NCI-H226 (cell line): ENCODE data around the gene IMPG1.
"Not testable (repeated sequence)": the region's sequence is repeated elsewhere in the genome, so short reads cannot be mapped to it uniquely, and the experiment has no call there.

Experiments used
- DNase-seq: peaks from one replicate; pipeline ENCODE4 v3.0.0-alpha.2; 2015

IMPG1 gene

GRCh38 chr6:75947935-75948334 is 124.5 kb downstream of the IMPG1 start:
- no peak for DNase-seq

- DNase-seq = no peak
Measured at GRCh38 chr6:75946146-75946831, 126.2 kb downstream of the IMPG1 start.

- DNase-seq = no peak
Measured at GRCh38 chr6:75943381-75943780, 129.1 kb downstream of the IMPG1 start.

DNA sequence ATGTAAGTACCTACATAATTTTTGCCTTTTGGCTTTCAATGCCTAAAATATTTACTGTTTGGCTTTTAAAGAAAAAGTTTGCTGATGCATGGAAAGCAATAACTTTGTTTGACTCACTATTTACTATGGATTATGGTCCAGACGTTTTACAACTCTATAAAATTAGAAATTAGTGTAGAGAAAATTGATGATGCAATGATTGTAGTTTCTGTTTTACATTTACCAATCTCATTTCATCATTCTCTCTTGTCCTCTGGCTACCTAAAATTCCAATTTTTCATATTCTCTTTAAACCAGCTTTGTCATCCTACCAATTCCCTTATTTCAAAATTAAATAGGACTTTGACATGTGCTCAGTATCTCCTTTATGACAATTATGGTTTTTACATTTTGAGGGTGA is 131.0 kb downstream of the IMPG1 start:
- DNase-seq = no peak

- DNase-seq = no peak
Measured at GRCh38 chr6:75940564-75940963, 131.9 kb downstream of the IMPG1 start.

- DNase-seq = no peak
Measured at GRCh38 chr6:75937846-75938245, 134.6 kb downstream of the IMPG1 start.

- no peak for DNase-seq
Measured at GRCh38 chr6:75936682-75937081, 135.8 kb downstream of the IMPG1 start.

DNA sequence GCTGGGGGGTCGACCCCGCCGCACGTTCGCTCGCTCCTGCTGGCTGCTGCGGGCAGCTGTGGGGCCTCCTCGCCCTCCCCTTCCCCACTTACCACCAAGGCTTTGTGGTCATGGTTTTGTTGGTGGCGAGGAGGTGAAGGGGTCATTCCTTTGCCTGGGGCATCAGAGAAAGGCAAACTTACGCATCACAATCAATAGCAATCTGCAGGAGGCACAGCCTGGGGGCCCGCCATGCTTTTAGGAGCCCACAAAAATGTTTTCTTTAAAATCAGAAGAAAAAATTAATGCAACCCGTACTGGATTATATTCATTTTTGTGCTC is 137.0 kb downstream of the IMPG1 start:
- no peak for DNase-seq

DNA sequence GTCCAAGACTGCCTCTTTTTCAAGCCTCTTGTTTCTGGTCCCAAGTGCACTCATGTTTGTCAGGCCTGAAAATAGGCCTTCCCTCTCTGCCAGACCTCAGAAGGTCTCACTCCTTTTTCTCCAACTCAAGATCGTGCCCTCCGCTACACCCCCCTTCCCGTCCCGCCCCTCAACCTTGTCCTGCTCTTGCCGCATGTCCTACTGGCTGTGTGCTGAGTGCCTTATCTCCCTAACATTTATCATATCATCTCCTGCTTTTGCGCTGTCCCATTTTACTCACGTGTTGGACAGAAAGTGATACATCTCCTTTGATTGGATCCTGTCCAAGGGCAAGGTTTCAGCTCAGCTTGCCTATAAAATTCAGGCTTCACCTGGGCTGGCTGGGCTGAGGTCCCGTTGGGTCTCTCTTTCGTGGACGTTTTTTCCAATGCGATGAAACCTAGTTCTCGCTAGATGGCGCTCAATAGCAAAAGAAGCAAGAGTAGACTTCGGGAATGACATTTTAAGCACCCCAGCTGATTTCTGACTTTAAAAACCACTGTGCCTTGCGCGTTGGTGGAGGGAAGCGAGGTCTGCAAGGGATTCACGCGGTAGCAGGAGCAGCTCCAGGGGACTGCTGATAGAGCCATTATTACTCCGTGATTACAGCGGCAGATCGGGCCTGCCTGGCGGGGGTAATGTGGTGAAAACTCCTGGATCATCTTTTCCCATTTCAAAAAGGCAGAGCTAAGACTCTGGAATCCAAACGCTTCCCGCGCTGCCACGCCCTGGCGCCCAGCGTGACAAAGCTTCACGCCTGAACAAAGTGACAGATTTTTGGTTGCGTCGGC is 137.6 kb downstream of the IMPG1 start:
- peak; percentile 33 for DNase-seq

DNA sequence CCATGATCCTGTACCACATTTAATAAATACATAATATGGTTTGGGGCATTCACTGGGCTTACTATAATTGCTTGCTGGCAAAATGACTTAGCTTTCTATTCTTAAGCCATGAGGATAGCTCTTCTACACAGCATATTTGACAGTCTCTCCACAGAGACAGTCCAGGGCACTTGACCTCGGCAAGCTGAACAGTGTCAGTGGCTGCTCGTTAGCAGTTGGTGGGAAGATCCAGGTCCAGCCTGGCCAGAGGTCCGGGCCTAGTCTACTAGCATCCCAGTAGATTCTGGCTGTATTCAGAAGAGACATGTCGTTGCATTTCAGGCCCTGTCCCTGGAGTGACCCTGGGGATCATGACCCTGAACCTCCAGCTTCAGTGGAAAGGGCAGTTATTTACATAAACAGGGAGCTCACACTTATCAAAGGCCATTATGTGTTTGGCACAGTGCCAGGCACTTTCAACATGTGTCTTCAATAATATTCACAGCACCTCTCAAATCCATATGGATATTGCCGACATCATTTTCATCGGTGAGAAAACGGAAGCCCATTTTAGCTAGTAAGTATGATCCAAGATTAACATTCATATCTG is 139.0 kb downstream of the IMPG1 start:
- no peak for DNase-seq

- no peak for DNase-seq
Measured at GRCh38 chr6:75932067-75932466, 140.4 kb downstream of the IMPG1 start.

DNA sequence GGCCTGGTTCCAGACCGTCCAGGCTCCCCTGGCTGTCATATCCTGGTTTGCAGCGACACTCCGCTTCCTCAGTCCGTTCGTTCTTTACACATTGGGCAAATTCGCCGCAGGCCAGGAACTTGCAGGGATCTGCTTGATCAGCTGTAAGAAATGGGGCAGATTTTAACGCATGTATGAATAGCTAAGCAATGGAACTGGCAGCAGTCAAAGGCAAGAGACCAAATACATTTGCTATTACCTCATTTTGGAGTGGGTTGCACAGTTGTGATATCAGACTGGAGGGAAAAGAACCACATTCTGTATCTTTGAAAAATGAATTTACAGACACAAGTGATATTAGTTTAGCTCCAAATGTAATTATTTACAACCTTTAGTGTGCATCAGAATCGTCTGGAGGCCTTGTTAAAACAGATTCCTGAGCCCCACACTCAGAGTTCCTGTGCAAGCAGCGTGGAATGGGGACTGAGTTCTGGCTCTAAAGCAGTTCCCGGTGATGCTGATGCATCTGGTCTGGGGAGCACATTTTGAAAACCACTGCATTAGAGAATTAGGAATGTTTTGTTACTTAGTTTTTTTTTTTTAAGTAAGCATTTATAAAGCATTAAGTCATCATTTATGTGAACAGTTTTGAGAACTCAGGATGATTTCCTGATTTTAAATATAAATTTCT is 141.3 kb downstream of the IMPG1 start:
- no peak for DNase-seq

DNA sequence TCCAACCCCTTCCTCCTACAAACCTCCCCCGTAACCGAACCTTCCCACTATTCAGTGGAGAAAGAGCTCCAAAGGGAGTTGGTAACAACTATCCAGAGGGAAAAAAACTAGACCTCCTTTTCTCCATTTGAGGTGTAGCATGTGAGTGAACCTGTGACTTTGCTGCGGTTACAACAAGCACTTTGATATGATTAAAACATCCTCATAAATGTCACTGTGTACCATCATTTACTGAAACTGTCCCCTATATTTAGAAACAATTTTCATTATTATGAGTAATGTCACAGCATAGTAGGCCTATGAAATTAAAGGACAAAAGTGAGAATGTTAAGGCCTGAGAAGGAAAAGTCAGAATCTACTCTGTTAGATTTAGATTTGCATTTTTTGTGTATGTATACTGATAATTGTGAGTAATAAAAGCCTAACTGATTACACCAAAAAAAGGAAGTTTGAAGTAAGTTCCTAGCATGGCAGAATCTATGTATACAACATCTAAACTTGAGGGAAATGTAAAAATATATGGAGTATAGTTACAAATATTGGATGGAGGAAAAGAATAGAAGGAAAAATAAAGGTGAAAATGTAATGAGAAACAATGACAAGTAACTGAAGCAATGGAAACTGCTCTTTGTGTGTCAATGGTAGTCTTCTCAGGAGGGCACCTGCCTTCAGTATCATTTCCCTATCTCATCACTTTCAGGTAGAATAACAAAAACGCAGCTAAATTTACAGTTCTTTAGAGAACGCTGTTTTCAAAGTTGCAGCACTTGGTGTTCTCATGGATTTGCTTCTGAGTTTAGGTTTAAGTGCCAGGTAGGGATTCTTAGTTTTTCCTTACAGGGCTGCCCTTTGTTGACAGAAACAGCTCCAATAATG is 145.9 kb downstream of the IMPG1 start:
- no peak for DNase-seq

DNA sequence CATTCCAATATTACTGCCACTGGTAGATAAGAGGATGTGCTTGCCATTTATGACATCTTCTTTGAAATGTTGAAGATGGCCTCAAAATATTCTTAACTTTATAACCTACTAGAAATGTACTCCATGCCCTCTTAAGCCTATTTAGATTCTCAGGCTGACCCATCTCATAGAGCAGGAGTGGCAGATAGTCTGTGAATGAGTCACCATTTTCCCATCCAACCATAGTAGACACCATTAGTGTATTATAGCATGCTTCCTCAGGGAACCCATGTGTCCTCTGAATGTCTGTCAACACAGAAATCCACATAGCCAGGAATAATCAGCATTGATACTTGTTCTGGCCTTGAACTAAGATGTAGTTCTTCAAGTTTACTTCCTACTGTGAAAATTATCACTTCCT is 150.2 kb downstream of the IMPG1 start:
- peak; percentile 58 for DNase-seq

DNA sequence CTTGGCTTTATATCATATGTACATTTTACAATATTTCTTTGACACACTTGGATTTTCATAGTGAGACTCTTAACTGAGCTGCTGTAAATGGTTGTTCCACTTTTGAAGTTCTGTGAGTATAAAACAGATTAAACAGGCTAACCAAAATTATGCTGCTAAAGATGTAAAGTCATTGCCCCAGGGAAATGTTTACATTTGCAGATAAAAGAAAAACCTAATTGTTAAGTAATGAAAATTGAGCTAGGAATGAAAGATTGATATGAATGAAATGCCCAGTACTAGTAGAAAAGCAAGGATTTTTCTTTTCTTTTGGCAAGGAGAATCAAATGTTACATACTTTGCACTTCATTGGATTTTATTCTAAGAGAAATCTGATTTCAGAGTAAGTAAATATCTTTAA is 159.4 kb downstream of the IMPG1 start:
- DNase-seq = no peak

DNA sequence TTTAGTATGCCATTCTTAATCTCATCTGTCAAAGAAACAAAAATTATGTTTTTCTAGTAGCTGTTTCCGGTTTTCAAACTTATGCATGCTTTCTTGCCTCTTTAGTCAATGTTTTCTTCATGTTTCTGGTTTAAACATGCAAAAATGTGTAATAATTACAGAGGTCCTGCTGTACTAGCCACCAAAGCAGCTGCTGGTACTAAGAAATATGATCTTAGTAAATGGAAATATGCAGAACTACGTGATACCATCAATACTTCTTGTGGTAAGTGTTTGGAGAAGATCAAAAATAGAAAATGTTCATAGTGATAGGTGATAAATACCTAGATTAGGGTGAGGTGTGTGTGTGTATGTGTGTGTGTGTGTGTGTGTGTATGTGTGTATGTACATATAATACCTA is 165.0 kb downstream of the IMPG1 start:
- no peak for DNase-seq

GRCh38 chr6:75906871-75907270 is 165.6 kb downstream of the IMPG1 start:
- no peak for DNase-seq

DNA sequence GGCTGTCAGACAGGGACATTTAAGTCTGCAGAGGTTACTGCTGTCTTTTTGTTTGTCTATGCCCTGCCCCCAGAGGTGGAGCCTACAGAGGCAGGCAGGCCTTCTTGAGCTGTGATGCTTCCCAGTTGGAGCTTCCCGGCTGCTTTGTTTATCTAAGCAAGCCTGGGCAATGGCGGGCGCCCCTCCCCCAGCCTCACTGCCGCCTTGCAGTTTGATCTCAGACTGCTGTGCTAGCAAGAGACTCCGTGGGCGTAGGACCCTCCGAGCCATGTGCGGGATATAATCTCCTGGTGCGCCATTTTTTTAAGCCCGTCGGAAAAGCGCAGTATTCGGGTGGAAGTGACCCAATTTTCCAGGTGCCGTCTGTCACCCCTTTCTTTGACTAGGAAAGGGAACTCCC is 167.3 kb downstream of the IMPG1 start:
- not testable (repeated sequence) for DNase-seq

DNA sequence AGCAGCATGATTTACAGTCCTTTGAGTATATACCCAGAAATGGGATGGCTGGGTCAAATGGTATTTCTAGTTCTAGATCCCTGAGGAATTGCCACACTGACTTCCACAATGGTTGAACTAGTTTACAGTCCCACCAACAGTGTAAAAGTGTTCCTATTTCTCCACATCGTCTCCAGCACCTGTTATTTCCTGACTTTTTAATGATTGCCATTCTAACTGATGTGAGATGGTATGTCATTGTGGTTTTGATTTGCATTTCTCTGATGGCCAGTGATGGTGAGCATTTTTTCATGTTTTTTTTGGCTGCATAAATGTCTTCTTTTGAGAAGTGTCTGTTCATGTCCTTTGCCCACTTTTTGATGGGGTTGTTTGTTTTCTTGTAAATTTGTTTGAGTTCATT is 172.2 kb downstream of the IMPG1 start:
- not testable (repeated sequence) for DNase-seq

GRCh38 chr6:75896526-75896925 is 175.9 kb downstream of the IMPG1 start:
- DNase-seq = peak; percentile 13

DNA sequence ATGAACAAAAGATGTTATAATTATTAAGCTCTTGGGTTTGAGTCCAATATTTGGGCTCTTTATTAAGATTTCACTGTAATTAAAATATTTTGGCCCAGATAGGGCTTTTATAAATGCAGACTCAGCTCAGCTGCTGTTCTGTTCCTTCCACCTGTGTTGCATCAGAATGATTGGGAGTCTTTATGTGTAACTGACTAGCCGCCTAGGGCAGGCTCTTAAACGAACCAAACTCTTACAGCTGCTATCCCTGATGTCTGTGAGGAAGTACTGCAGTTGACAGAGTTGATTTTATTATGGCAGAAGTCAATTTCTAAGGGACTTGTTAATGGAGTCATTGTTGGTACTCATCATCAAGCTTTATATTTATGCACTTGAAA is 178.7 kb downstream of the IMPG1 start:
- no peak for DNase-seq

DNA sequence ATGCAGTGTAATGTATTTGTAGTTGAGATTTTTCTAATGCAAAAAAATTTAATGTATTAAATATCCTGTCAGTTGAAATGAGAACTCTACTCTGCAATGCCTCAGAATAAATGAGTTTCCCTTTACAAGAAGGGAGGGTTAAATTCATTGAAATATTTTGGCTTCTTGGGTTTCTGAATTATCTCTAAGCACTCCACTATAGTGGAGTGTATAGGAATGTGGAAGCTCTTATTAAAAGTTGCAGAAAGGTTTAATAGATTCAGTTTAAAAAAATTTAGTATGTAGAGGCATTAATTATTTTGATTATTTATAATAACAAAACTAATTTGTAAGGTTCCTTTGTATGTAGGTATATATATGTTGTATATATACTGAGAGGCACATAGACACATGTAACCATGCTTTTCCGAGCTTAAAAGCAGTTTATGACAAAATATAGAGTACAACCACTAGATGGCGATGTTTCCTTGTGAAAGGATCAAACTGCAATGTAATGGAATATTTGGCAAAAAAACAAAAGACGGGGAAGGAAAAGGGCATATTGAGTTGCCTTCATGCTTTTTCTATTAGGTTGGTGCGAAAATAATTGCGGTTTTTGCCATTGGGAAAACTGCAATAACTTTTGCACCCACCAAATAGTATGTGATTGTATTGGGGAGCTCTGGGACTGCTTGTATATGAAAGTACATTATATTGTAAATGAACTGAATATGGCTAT is 179.2 kb downstream of the IMPG1 start:
- DNase-seq = peak; percentile 17
